Measurements from ENCODE around the gene EPB42. TPM values are rescaled to one million over a fixed set of nuclear protein-coding genes. Genes with fewer than 3 reads are reported as not detected.

EPB42 gene
- total and polyA plus RNA-seq, 9 donors, result 0.43 to 2.5 (median 0.66) TPM; not detected in 6

- TF ChIP-seq CTCF (IDR thresholded peaks at IDR 0.05) (no peak), POLR2A (IDR thresholded peaks at IDR 0.05) (no peak), EP300 (IDR thresholded peaks at IDR 0.05) (no peak)
- 75 to 84% (median 75%) methylated on average over 2 of the region's 2 CpGs for WGBS, 3 donors
These were observed 26.0 kb downstream of the EPB42 start for GRCh38 chr15:43194795-43195194.

GRCh38 chr15:43193710-43194109, 27.1 kb downstream of the EPB42 start:
- Histone ChIP-seq H3K9me3 (no peaks in the 10 kb centered on the region), H3K4me1 (ENCODE audit: insufficient read depth) (no peaks in the 10 kb centered on the region), H3K4me3 (no peak overlapping the region), H3K27ac (no peak overlapping the region), H3K36me3 (no peaks in the 10 kb centered on the region), H3K27me3 (no peaks in the 10 kb centered on the region)
- TF ChIP-seq CTCF (IDR thresholded peaks at IDR 0.05), result no peak
- no peak for TF ChIP-seq EP300 (IDR thresholded peaks at IDR 0.05)
- TF ChIP-seq POLR2A (IDR thresholded peaks at IDR 0.05), result no peak
- no peak for DNase-seq
- 88 to 90% (median 89%) methylated on average over 2 of the region's 2 CpGs for WGBS, 3 donors
- intact Hi-C loops (cut with DNase I), result no loop called here

More at GRCh38 chr15:43194795-43195194, 26.0 kb downstream of the EPB42 start:
- Histone ChIP-seq H3K9me3 (no peaks in the 10 kb centered on the region), H3K27ac (no peak overlapping the region), H3K4me3 (no peak overlapping the region), H3K36me3 (no peaks in the 10 kb centered on the region), H3K27me3 (no peaks in the 10 kb centered on the region), H3K4me1 (ENCODE audit: insufficient read depth) (no peaks in the 10 kb centered on the region)
- DNase-seq, result no peak
- intact Hi-C loops (cut with DNase I), result no loop called here

GRCh38 chr15:43190178-43190577, 30.6 kb downstream of the EPB42 start:
- intact Hi-C loops (cut with DNase I), result no loop called here
- Histone ChIP-seq H3K9me3 (no peaks in the 10 kb centered on the region), H3K36me3 (no peaks in the 10 kb centered on the region), H3K27me3 (no peaks in the 10 kb centered on the region), H3K4me3 (no peak overlapping the region), H3K4me1 (ENCODE audit: insufficient read depth) (no peaks in the 10 kb centered on the region), H3K27ac (no peak overlapping the region)
- DNase-seq, result no peak
- WGBS, 3 donors, result 92 to 97% (median 93%) methylated on average over 1 of the region's 1 CpG
- TF ChIP-seq CTCF (IDR thresholded peaks at IDR 0.05) (no peak), POLR2A (IDR thresholded peaks at IDR 0.05) (no peak)

GRCh38 chr15:43189296-43189695, 31.5 kb downstream of the EPB42 start:
- Histone ChIP-seq H3K4me3 (no peak overlapping the region), H3K27me3 (no peaks in the 10 kb centered on the region), H3K4me1 (ENCODE audit: insufficient read depth) (no peaks in the 10 kb centered on the region), H3K9me3 (no peaks in the 10 kb centered on the region), H3K36me3 (no peaks in the 10 kb centered on the region), H3K27ac (no peak overlapping the region)
- no peak for DNase-seq
- WGBS, 3 donors, result 82 to 87% (median 82%) methylated on average over 2 of the region's 2 CpGs
- intact Hi-C loops (cut with DNase I), result no loop called here
- TF ChIP-seq POLR2A (IDR thresholded peaks at IDR 0.05), result no peak
- no peak for TF ChIP-seq EP300 (IDR thresholded peaks at IDR 0.05)
- TF ChIP-seq CTCF (IDR thresholded peaks at IDR 0.05), result no peak
